Panc1 (cell line): Measurements from ENCODE around the gene CCT5.

Experiments
- POLR2AphosphoS5 ChIP-seq: IDR thresholded peaks from 2 replicates; pipeline ENCODE4 v1.6.1; 2012; ENCODE audit warnings: mild to moderate bottlenecking, low read depth, low read length, moderate library complexity
- TF ChIP-seq, protein P1 (sequence below): fragments of 450-650 bp; IDR thresholded peaks from 2 replicates; pipeline ENCODE4 v1.5.1; 2017; ENCODE audit warnings: mild to moderate bottlenecking
- TF ChIP-seq, protein P2 (sequence below), 2 experiments: IDR thresholded peaks; 2 replicates each; pipeline ENCODE4 v1.6.1; 2011 to 2012; ENCODE audit warnings: low read depth in 2 of 2, control low read depth in 1 of 2, low read length in 1 of 2, mild to moderate bottlenecking in 1 of 2, moderate library complexity in 1 of 2; ENCODE audit not compliant: insufficient read depth in 1 of 2

DNA sequence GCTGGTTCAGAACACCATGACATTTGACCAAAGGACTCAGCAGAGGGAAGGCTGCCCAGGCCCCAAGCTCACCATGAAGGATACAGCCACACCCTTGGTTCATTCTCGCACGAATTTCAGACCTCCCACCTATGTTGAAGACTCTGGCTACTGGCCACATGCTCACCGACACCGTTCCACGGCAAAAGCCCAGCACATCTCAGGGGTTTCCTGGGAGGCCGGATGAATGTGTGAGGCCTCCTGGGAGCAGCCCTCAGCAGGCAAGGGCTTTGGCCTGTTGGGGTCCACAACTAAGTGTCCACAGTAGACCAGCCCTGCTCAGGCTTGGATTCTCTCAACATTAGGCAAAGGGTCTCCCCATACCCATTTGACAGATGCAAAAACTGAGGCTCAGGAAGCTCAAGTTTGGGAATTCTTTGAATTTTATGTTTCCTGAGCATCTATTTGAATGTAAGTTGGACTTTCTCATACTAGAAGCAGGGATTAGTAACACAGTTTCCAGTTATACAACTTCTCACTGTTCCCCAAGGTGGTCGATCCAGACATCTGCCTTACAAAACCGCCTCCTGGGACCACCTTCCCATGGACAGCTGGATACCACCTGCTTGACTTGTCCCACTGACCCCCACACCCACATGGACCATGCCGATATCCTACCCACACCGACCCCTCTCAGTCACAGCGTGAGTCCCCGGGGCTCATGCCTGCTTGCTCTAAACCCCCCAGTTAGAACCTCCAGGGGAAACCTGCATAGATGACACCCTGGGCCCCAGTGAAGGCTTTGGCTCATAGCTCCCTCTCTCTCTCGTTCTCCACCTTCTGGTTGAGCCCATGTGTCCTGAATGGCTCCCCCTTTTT lies 27.9 kb downstream of the CCT5 start:
- TF ChIP-seq, protein P1, sequence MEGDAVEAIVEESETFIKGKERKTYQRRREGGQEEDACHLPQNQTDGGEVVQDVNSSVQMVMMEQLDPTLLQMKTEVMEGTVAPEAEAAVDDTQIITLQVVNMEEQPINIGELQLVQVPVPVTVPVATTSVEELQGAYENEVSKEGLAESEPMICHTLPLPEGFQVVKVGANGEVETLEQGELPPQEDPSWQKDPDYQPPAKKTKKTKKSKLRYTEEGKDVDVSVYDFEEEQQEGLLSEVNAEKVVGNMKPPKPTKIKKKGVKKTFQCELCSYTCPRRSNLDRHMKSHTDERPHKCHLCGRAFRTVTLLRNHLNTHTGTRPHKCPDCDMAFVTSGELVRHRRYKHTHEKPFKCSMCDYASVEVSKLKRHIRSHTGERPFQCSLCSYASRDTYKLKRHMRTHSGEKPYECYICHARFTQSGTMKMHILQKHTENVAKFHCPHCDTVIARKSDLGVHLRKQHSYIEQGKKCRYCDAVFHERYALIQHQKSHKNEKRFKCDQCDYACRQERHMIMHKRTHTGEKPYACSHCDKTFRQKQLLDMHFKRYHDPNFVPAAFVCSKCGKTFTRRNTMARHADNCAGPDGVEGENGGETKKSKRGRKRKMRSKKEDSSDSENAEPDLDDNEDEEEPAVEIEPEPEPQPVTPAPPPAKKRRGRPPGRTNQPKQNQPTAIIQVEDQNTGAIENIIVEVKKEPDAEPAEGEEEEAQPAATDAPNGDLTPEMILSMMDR = no peak
- TF ChIP-seq, protein P2, sequence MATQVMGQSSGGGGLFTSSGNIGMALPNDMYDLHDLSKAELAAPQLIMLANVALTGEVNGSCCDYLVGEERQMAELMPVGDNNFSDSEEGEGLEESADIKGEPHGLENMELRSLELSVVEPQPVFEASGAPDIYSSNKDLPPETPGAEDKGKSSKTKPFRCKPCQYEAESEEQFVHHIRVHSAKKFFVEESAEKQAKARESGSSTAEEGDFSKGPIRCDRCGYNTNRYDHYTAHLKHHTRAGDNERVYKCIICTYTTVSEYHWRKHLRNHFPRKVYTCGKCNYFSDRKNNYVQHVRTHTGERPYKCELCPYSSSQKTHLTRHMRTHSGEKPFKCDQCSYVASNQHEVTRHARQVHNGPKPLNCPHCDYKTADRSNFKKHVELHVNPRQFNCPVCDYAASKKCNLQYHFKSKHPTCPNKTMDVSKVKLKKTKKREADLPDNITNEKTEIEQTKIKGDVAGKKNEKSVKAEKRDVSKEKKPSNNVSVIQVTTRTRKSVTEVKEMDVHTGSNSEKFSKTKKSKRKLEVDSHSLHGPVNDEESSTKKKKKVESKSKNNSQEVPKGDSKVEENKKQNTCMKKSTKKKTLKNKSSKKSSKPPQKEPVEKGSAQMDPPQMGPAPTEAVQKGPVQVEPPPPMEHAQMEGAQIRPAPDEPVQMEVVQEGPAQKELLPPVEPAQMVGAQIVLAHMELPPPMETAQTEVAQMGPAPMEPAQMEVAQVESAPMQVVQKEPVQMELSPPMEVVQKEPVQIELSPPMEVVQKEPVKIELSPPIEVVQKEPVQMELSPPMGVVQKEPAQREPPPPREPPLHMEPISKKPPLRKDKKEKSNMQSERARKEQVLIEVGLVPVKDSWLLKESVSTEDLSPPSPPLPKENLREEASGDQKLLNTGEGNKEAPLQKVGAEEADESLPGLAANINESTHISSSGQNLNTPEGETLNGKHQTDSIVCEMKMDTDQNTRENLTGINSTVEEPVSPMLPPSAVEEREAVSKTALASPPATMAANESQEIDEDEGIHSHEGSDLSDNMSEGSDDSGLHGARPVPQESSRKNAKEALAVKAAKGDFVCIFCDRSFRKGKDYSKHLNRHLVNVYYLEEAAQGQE (IDR thresholded peaks at IDR 0.05; ENCODE audit: insufficient read depth in 1 of 2, low read depth in 2 of 2, low read length in 1 of 2) = no peak
- TF ChIP-seq POLR2AphosphoS5 = no peak
